Subcutaneous adipose tissue (tissue), 4 donors: Measurements from ENCODE around the gene NHS. TPM values are rescaled to one million over a fixed set of nuclear protein-coding genes. Genes with fewer than 3 reads are reported as not detected.

Experiments
- CTCF ChIP-seq: fragments of 450-650 bp; IDR thresholded peaks from one replicate; pipeline ENCODE4 v1.5.1; 2016; ENCODE audit warnings: low read depth, mild to moderate bottlenecking, control low read depth, antibody characterized with exemption, moderate library complexity
- total RNA-seq, 4 donors: library from RNA; depleted of rRNA; stranded (reverse); fragments of >200 nt; gene quantifications; one replicate each; pipeline ENCODE4 v1.1.0, GENCODE V29; 2016

Gene NHS
- total RNA-seq, 4 donors from 2014 or later, result 5.8 to 17.4 (median 9.5) TPM

GRCh38 chrX:17403972-17404371, 29.0 kb downstream of the NHS start:
- TF ChIP-seq CTCF, result no peak

DNA sequence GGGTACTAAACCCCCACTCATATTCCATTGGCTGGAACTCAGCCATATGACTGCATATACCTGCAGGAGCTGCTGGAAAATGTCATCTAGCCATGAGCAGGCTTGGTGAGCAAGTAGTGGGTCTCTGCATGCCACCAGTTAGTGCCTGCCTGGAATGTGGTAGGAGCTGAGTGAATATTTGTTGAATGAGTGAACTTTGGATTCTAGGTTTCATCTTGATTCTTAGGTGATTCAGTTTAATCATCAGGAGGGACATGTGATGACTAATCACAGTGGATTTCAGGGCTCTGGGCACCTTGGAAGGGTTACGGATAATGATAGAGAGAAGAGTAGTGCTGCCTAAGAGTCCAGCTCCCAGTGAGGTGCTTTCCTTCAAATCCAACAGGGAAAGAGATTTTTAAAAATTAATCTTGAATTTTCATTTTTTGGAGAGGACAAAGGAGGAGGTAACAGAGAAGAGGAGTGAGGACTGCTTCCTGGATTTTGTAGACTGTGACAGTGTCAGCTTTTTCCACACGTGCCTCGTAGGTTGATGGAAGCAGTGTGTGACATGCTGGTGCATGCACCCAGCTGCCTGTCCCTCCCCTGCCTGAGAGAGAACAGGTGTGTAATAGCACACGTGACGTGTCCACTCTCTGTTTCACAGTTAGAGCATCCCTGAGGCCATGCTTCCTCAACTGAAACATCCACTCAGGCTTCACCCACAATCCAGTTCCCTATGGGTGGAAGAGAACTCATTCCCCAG, 30.4 kb downstream of the NHS start:
- TF ChIP-seq CTCF, result no peak

GRCh38 chrX:17409566-17410290, 34.7 kb downstream of the NHS start:
- no peak for TF ChIP-seq CTCF

GRCh38 chrX:17410651-17411050, 35.7 kb downstream of the NHS start:
- no peak for TF ChIP-seq CTCF

- no peak for TF ChIP-seq CTCF
Observed at GRCh38 chrX:17411205-17411604, 36.2 kb downstream of the NHS start.

GRCh38 chrX:17412692-17413091, 37.7 kb downstream of the NHS start:
- no peak for TF ChIP-seq CTCF

GRCh38 chrX:17413228-17413627, 38.2 kb downstream of the NHS start:
- TF ChIP-seq CTCF, result no peak
